GM23338 (cell line): Measurements from ENCODE around the gene LIN7C. TPM values are rescaled to one million over a fixed set of nuclear protein-coding genes. Genes with fewer than 3 reads are reported as not detected.

ENCODE experiments used
- ATAC-seq: fragments of 200-7000 bp; cut with Tn5 transposase; 3 replicates; pipeline ENCODE4 v1.9.1; 2020
- DNase-seq: peaks from one replicate; pipeline ENCODE4 v3.0.0-alpha.2; 2015; ENCODE audit warnings: low spot score
- H2AFZ ChIP-seq: fragments of 200-600 bp; sonication (generic); 2 replicates; pipeline ENCODE4 v1.8.0; 2016; ENCODE audit warnings: antibody characterized with exemption, mild to moderate bottlenecking, moderate library complexity
- H3F3A ChIP-seq: fragments of 200-600 bp; sonication (generic); replicated peaks from 2 replicates; pipeline ENCODE4 v1.8.0; 2017; ENCODE audit warnings: antibody characterized with exemption, mixed run types, low read depth
- H3K27ac ChIP-seq: fragments of 200-600 bp; sonication (generic); 2 replicates; pipeline ENCODE4 v1.6.1; 2016; ENCODE audit warnings: low read depth
- H3K27me3 ChIP-seq: fragments of 200-600 bp; sonication (generic); 2 replicates; pipeline ENCODE4 v1.8.0; 2016; ENCODE audit warnings: mild to moderate bottlenecking, mixed run types, moderate library complexity; ENCODE audit not compliant: insufficient read depth
- H3K36me3 ChIP-seq: fragments of 200-600 bp; sonication (generic); 2 replicates; pipeline ENCODE4 v1.8.0; 2016; ENCODE audit warnings: mild to moderate bottlenecking; ENCODE audit not compliant: insufficient read depth
- H3K4me1 ChIP-seq: fragments of 200-600 bp; sonication (generic); 2 replicates; pipeline ENCODE4 v1.8.0; 2016; ENCODE audit warnings: mild to moderate bottlenecking, moderate library complexity; ENCODE audit not compliant: insufficient read depth
- H3K4me2 ChIP-seq: fragments of 200-600 bp; sonication (generic); 2 replicates; pipeline ENCODE4 v1.7.1; 2017; ENCODE audit warnings: mixed run types
- H3K4me3 ChIP-seq: fragments of 200-600 bp; sonication (generic); 2 replicates; pipeline ENCODE4 v1.6.1; 2016; ENCODE audit warnings: mixed run types
- H3K79me2 ChIP-seq: fragments of 200-600 bp; sonication (generic); replicated peaks from 2 replicates; pipeline ENCODE4 v1.8.0; 2017; ENCODE audit warnings: mild to moderate bottlenecking; ENCODE audit not compliant: insufficient read depth
- H3K9me2 ChIP-seq: fragments of 200-600 bp; sonication (generic); 2 replicates; pipeline ENCODE4 v1.8.0; 2017; ENCODE audit not compliant: insufficient read depth
- H4K20me1 ChIP-seq: fragments of 200-600 bp; sonication (generic); replicated peaks from 2 replicates; pipeline ENCODE4 v1.8.0; 2017; ENCODE audit warnings: mild to moderate bottlenecking; ENCODE audit not compliant: insufficient read depth
- H3K27ac Mint-ChIP-seq: 2 replicates; pipeline ENCODE4 v1.8.0; 2020; ENCODE audit warnings: inconsistent platforms, mild to moderate bottlenecking, moderate library complexity, mixed read lengths
- H3K27me3 Mint-ChIP-seq: 3 replicates; pipeline ENCODE4 v1.8.0; 2022; ENCODE audit warnings: low read depth, mild to moderate bottlenecking, moderate library complexity, mixed read lengths, inconsistent platforms; ENCODE audit not compliant: insufficient read depth, poor library complexity
- H3K36me3 Mint-ChIP-seq: 3 replicates; pipeline ENCODE4 v1.8.0; 2021; ENCODE audit warnings: low read depth, mild to moderate bottlenecking, inconsistent platforms, moderate library complexity, mixed read lengths
- H3K4me1 Mint-ChIP-seq: 3 replicates; pipeline ENCODE4 v1.8.0; 2020; ENCODE audit warnings: mild to moderate bottlenecking, inconsistent platforms, mixed read lengths
- H3K4me3 Mint-ChIP-seq: 3 replicates; pipeline ENCODE4 v1.8.0; 2021; ENCODE audit warnings: moderate library complexity, mild to moderate bottlenecking, inconsistent platforms, mixed read lengths
- H3K9me3 Mint-ChIP-seq: 3 replicates; pipeline ENCODE4 v1.8.0; 2020; ENCODE audit warnings: moderate library complexity, mild to moderate bottlenecking, inconsistent platforms, mixed read lengths
- CREB1 ChIP-seq: fragments of 250-450 bp; sonication (Bioruptor Pico); IDR thresholded peaks from 2 replicates; pipeline ENCODE4 v1.5.0; 2020; ENCODE audit warnings: low read depth, mild to moderate bottlenecking, moderate library complexity
- CTCF ChIP-seq, 2 experiments: fragments of 200-600 bp in 1 of 2; sonication (generic) in 1 of 2; conservative IDR thresholded peaks; 2 replicates each; pipeline versions ENCODE4 v1.5.1 to v1.6.1; 2016 to 2017; ENCODE audit warnings: antibody characterized with exemption in 2 of 2, low read depth in 2 of 2, mild to moderate bottlenecking in 2 of 2, moderate library complexity in 1 of 2
- ETS1 ChIP-seq: IDR thresholded peaks from 2 replicates; pipeline ENCODE4 v1.6.1; 2016; ENCODE audit warnings: antibody characterized with exemption
- EZH2 ChIP-seq: fragments of 200-600 bp; sonication (generic); IDR thresholded peaks from one replicate; pipeline ENCODE4 v1.8.0; 2017; ENCODE audit warnings: antibody characterized with exemption, mild to moderate bottlenecking, low read depth; ENCODE audit not compliant: unreplicated experiment
- EZH2phosphoT487 ChIP-seq: fragments of 200-600 bp; sonication (generic); IDR thresholded peaks from one replicate; pipeline ENCODE4 v1.8.1; 2018; ENCODE audit warnings: antibody characterized with exemption; ENCODE audit not compliant: unreplicated experiment
- JUNB ChIP-seq: IDR thresholded peaks from one replicate; pipeline ENCODE4 v1.6.1; 2016; ENCODE audit warnings: antibody characterized with exemption; ENCODE audit not compliant: unreplicated experiment
- NANOG ChIP-seq: IDR thresholded peaks from 2 replicates; pipeline ENCODE4 v1.6.1; 2016; ENCODE audit warnings: antibody characterized with exemption, borderline replicate concordance
- POLR2AphosphoS5 ChIP-seq: IDR thresholded peaks from 2 replicates; pipeline ENCODE4 v1.6.1; 2016; ENCODE audit warnings: antibody characterized with exemption, low read depth
- REST ChIP-seq: IDR thresholded peaks from one replicate; pipeline ENCODE4 v1.6.1; 2018; ENCODE audit warnings: antibody characterized with exemption; ENCODE audit not compliant: unreplicated experiment
- STAT1 ChIP-seq: IDR thresholded peaks from one replicate; pipeline ENCODE4 v1.6.1; 2016; ENCODE audit warnings: antibody characterized with exemption; ENCODE audit not compliant: unreplicated experiment
- ZNF114 ChIP-seq: fragments of 250-450 bp; sonication (Bioruptor Pico); IDR thresholded peaks from 2 replicates; pipeline ENCODE4 v1.5.0; 2020; ENCODE audit warnings: mild to moderate bottlenecking, moderate library complexity
- ZNF331 ChIP-seq: fragments of 250-450 bp; sonication (Bioruptor Pico); IDR thresholded peaks from 2 replicates; pipeline ENCODE4 v1.5.0; 2020; ENCODE audit warnings: low read depth, mild to moderate bottlenecking, moderate library complexity
- ZNF462 ChIP-seq: fragments of 250-450 bp; sonication (Bioruptor Pico); IDR thresholded peaks from 2 replicates; pipeline ENCODE4 v1.5.0; 2020; ENCODE audit warnings: mild to moderate bottlenecking, moderate library complexity
- polyA plus RNA-seq: library from polyadenylated mRNA; unstranded; fragments of >200 nt; fragmentation: Nextera tagmentation; extraction: Ambion mirVana; gene quantifications from 2 replicates; pipeline ENCODE4 v1.2.1, GENCODE V29; 2016
- total RNA-seq: library from RNA; depleted of rRNA; stranded (reverse); fragments of >200 nt; shearing (Covaris generic); gene quantifications from 2 replicates; pipeline ENCODE4 v1.2.3, GENCODE V29; 2014

LIN7C gene
- total and polyA plus RNA-seq, 2 experiments from 2014 or later: 22.5 to 61.0 TPM

- Histone ChIP-seq H3K36me3 (no peaks in the 10 kb centered on the region), H3K4me2 (no peak overlapping the region), H4K20me1 (peaks cover under 1% of the 10 kb centered on the region), H3K9me2 (no peaks in the 10 kb centered on the region), H3K27ac (no peak overlapping the region), H3K79me2 (peaks cover 11% of the 10 kb centered on the region), H3F3A (0 out of 2 replicates have a peak, but pooled peaks cover 4% of the 10 kb centered on the region), H3K27me3 (no peaks in the 10 kb centered on the region), H3K4me1 (peaks cover 4% of the 10 kb centered on the region), H3K4me3 (no peak overlapping the region), H2AFZ (no peak overlapping the region)
- ATAC-seq (no peak), DNase-seq (no peak)
- 0 out of 3 replicates have a peak, but pooled peaks cover 4% of the 10 kb centered on the region for H3K9me3 Mint-ChIP-seq
- peaks cover 5% of the 10 kb centered on the region for H3K27me3 Mint-ChIP-seq
- H3K36me3 Mint-ChIP-seq: no peaks in the 10 kb centered on the region; the same call in 2 of the 3 replicates
- peaks cover 10% of the 10 kb centered on the region for H3K4me1 Mint-ChIP-seq
- TF ChIP-seq EZH2: no peak
- TF ChIP-seq STAT1: no peak
- TF ChIP-seq JUNB: no peak
- TF ChIP-seq ZNF462: no peak
- no peak for TF ChIP-seq CREB1 (CRISPR knock-in tag)
- no peak for TF ChIP-seq EZH2phosphoT487
- no peak for TF ChIP-seq ETS1
- TF ChIP-seq ZNF331 (CRISPR knock-in tag): no peak
- TF ChIP-seq NANOG: no peak
- TF ChIP-seq CTCF (conservative IDR thresholded peaks at IDR 0.05; ENCODE audit: low read depth in 2 of 2): no peak
- no peak for TF ChIP-seq ZNF114 (CRISPR knock-in tag)
- no peak for TF ChIP-seq REST
- no peak for TF ChIP-seq POLR2AphosphoS5
- H3K4me3 Mint-ChIP-seq: no peak overlapping the region
- H3K27ac Mint-ChIP-seq: no peak overlapping the region
These were observed 30.9 kb downstream of the LIN7C start for GRCh38 chr11:27475622-27476021.
